GM10266 (cell line): Measurements from ENCODE around the gene SIX2.

Source experiments
- DNase-seq: peaks from one replicate; pipeline ENCODE4 v3.0.0; 2012; ENCODE audit errors: extremely low spot score
- CTCF ChIP-seq: IDR thresholded peaks from 2 replicates; pipeline ENCODE4 v1.5.1; 2012; ENCODE audit warnings: mild to moderate bottlenecking, low read depth; ENCODE audit not compliant: control insufficient read depth, insufficient read depth; ENCODE audit errors: missing control alignments

SIX2 gene

GRCh38 chr2:44955593-44956392, 53.5 kb downstream of the SIX2 start:
- peak; percentile 82 for DNase-seq
- peak; percentile 96 for TF ChIP-seq CTCF
